NT2/D1 (cell line): ENCODE results near the gene GPN2.

ENCODE experiments used
- SUZ12 ChIP-seq: IDR thresholded peaks from 2 replicates; pipeline ENCODE4 v1.6.1; 2011; ENCODE audit not compliant: insufficient read length, insufficient read depth; ENCODE audit errors: extremely low read depth
- YY1 ChIP-seq: IDR thresholded peaks from 2 replicates; pipeline ENCODE4 v1.6.1; 2011; ENCODE audit not compliant: insufficient read length, insufficient read depth

DNA sequence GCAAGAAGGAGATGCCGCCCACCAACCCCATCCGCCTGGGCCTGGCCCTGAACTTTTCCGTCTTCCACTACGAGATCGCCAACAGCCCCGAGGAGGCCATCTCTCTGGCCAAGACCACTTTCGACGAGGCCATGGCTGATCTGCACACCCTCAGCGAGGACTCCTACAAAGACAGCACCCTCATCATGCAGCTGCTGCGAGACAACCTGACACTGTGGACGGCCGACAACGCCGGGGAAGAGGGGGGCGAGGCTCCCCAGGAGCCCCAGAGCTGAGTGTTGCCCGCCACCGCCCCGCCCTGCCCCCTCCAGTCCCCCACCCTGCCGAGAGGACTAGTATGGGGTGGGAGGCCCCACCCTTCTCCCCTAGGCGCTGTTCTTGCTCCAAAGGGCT lies 26.4 kb downstream of the GPN2 start:
- TF ChIP-seq YY1 (no peak), SUZ12 (no peak)
